Measurements from ENCODE around the gene SHANK3.
A peak's percentile ranks its signal among the peaks of the same experiment; 100 is the strongest.
"Not testable (repeated sequence)": the region's sequence is repeated elsewhere in the genome, so short reads cannot be mapped to it uniquely, and the experiment has no call there.

SHANK3 gene

DNA sequence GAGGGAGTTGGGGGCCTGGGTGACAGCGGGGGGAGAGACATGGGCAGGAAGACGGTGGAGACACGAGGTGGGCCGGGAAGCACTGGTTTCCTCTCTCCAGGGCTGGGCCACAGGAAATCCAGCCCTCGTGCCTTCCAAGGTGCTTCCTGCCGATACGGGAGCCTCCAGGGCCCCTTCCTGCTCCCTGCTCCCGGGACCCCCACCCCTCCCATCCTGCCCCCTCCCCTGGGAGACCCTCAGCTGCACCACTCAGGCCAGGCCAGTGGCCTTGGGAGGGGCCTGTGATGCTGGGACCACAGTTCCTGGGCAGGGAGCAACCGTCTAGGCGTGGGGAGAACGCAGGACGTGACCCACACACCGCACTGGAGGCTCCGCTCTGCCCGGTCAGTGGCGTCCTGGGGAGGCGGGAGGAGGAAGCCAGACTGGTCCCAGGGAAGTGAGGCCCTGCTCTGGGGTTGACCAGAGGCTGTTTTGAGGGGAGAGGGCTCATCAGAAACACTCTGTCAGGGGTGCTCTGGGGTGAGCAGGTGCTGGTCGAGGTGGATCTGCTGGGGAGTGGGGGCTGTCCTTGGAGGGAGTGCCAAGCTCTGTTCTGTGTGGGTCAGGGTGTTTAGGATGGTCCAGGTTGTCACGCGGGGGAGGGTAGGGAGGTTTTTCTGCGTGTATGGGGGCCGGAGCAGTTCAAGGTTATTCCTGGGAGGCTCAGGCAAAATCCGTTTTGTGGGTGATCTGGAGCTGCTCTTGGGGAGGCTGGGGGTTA, at the start of gene SHANK3:
Gene SHANK3, plus strand, starts transcription at position 353 of the 760 bp plus-strand sequence.
- DNase-seq (ENCODE audit: low read depth), result no peak

GRCh38 chr22:50624347-50625130, 48.1 kb upstream of the SHANK3 start:
- no peak for DNase-seq (ENCODE audit: low read depth)

DNA sequence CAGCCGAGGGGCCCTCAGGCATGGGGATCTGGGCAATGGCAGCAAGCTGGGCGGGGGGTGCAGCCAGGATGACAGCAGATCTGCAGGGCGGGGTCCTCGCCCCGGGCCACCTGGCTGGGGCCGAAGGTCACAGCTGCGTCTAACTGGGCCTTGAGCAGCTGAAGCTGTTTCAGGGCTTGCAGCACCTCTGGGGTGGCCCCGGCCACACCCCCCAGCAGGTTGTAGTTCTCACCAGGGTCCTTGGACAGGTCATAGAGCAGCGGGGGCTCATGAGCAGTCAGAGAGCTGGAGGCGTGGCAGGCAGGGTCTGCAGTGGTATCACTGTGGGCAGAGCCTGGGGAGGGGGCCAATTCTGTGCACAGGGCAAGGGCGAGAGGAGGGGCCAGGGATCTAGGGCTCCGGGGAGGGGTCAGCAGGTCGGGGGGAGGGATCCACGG, 47.5 kb upstream of the SHANK3 start:
- no peak for DNase-seq (ENCODE audit: low read depth)

DNA sequence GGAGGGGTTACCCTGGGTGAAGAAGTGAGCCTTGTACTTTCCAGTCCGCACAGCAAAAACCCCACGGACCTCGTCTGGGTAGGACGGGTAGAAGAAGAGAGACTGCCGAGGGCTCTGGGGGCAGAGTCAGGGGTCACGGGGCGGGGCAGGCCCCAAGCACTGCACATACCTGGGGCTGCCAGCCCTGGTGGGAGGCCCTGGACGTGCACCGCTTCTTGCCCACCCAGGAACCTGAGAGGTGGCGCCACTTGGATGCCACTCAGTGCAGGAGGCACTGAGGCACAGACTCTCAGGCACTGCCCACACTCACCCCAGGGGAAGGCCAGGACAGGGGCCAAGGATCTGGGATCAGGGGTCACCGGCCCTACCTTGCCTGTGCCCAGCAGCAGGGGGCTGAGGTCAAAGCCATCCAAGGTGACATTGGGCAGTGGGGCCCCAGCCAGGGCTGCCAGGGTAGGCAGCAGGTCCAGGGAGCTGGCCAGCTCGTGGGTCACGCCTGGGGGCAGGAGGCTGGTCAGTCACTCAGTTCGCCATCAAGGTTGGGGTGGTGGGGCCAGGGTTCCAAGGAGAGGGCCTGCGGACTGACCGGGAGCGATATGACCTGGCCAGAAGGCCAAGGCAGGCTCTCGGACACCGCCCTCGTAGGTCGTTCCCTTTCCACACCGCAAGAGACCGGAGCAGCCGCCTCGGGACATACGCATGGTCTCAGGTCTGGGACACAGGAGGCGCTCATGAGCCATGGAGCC, 46.9 kb upstream of the SHANK3 start:
- no peak for DNase-seq (ENCODE audit: low read depth)

DNA sequence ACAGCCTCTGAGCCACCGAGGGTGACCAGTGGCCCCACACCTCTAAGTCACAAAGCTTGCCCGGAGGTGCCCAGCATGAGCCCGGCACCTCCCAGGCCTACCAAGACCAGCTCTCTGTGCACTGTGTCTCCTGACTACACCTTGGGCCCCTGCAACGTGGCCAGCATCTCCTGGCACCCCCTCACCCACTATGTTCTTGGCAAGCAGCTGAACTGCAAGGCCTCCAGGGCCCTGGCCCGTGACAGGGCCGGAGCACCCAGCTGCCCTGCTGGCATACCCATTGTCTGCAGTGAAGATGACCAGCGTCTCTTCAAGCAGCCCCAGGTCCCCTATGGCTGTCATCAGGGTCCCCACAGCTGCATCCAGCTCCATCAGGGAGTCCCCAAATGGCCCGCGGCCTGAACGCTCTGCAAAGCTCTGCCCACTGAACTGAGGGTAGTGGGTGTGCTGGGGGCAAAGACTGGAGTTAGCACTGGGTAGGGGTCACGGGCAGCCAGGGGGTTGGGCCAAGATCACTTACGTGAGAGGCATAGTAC, 46.2 kb upstream of the SHANK3 start:
- no peak for DNase-seq (ENCODE audit: low read depth)

DNA sequence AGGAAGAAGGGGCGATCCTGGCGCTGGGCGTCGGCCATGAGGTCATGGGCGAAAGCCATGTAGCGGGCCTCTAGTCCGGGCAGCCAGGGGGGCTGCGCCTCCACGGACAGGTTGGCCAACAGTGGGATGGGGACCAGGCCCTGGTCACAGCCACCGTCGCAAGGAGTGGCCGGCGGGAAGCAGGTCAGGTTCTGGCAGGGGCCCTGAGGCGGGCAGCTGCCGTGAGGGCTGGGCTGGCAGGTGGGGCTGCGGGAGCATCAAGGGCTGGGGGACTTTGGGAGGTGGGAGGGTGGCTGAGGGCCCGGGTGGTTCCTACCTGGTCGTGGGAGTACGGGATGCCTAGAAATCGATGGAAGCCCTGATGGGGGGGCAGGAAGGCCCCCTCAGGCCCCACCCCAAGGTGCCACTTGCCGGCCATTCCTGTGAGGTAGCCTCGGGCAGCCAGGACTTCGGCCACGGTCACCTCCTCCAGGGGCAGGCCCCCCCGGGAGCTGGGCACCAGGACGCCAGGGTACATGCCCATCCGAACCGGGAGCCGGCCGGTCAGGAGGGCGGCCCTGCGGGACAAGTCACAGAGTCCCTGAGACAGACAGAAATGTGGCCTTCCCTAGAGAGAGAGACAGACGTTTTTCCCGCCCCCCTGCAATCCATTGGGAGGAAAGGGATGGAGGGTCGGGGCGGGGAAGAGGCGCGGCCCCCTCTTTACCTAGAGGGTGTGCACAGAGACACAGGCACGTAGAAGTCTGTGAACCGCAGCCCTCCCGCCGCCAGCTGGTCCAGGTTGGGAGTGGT, 45.6 kb upstream of the SHANK3 start:
- no peak for DNase-seq (ENCODE audit: low read depth)

- DNase-seq (ENCODE audit: low read depth), result peak; percentile 66
Measured at GRCh38 chr22:50627642-50628542, 44.7 kb upstream of the SHANK3 start, which contains the start of gene ARSA. ARSA (minus strand) TSS chr22:50628152; CDS start chr22:50627779, 373 bp downstream.

- no peak for DNase-seq (ENCODE audit: low read depth)
Measured at GRCh38 chr22:50628543-50629134, 44.0 kb upstream of the SHANK3 start.

- no peak for DNase-seq (ENCODE audit: low read depth)
Measured at GRCh38 chr22:50630376-50630775, 42.2 kb upstream of the SHANK3 start.

- no peak for DNase-seq (ENCODE audit: low read depth)
Measured at GRCh38 chr22:50633086-50633485, 39.5 kb upstream of the SHANK3 start.

- DNase-seq (ENCODE audit: low read depth), result no peak
Measured at GRCh38 chr22:50633771-50634170, 38.9 kb upstream of the SHANK3 start.

DNA sequence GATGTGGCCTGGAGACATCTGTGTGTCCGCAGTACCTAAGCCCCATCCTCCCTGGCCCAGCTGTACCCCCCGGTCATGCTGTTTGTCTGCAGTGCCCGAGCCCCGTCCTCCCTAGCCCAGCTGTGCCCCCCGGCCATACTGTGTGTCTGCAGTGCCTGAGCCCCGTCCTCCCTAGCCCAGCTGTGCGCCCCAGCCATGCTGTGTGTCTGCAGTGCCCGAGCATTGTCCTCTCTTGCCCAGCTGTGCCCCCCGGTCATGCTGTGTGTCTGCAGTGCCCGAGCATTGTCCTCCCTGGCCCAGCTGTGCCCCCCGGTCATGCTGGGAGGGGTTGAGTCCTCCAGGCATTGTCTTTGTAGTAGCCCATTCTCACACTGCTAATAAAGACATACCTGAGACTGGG, 37.0 kb upstream of the SHANK3 start:
- no peak for DNase-seq (ENCODE audit: low read depth)

- DNase-seq (ENCODE audit: low read depth), result not testable (repeated sequence)
Measured at GRCh38 chr22:50640296-50640695, 32.3 kb upstream of the SHANK3 start.

GRCh38 chr22:50640857-50641647, 31.6 kb upstream of the SHANK3 start:
- DNase-seq (ENCODE audit: low read depth), result no peak

DNA sequence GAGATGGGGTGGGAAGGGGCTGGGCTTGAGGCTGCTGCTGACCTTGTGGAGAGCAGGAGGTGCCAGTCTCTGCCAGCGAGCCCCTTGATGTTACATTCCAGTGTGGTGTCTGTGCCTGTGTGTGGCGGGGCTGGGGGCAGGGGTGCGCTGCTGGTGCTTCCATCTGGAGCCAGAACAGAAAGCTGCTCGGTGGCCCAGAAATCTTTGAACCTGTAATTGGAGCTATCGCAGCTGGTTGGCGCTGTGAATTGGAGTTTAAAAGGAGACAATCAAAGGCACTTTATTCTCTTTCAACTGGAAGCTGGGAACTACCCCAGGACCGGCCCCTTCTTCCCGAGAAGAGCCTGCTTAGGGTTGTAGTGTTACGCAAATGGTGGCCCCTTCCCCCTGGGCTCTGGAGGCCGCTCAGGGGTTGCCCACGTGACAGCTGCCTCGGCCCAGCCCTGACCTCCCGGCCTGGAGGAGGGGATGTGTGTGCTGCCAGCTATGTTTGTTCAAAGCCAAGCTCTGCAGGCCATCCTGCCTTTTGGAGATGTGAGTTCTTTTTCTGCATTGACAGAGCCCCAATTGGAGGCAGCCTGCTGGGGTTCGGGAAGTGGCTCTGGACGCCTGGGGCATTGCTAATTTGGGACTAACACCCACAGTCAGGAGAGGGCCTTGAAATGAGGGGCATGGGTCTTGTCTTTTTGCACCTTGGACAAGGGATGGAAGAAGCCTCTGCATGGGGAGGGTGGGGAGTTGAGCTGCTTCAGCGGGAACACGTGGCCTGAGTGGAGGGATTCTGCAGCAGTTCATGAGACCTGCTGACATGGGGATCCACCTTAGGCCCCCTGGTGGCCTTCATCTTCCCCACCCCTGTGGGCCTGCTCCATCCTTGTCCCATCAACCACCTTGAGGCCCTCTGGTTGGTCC, 30.7 kb upstream of the SHANK3 start:
- no peak for DNase-seq (ENCODE audit: low read depth)

DNA sequence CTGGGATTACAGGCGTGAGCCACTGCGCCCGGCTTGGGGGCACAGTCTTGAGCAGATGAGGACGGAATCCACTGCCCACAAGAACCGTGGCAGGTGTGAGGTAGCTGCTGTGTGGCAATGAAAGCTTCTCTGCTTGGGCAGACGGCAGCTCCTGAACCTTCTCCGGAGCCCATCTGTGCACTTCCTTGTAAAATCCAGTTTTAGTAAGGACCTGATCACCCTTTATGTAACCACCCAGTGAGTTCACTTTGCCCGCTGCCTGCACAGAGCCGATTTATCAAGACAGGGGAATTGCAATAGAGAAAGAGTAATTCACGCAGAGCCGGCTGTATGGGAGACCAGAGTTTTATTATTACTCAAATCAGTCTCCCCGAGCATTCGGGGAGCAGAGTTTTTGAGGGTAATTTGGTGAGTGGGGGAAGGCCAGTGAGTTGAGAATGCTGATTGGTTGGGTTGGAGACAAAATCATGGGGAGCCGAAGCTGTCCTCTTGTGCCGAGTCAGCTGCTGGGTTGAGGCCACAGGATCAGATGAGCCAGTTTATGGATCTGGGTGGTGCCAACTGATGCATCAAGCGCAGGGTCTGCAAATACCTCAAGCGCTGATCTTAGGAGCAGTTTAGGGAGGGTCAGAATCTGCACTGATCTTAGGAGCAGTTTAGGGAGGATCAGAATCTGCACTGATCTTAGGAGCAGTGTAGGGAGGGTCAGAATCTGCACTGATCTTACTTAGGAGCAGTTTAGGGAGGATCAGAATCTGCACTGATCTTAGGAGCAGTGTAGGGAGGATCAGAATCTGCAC, 29.4 kb upstream of the SHANK3 start:
- DNase-seq (ENCODE audit: low read depth), result not testable (repeated sequence)

GRCh38 chr22:50643821-50644101, 28.9 kb upstream of the SHANK3 start:
- DNase-seq (ENCODE audit: low read depth), result not testable (repeated sequence)
